ENCODE results near the gene BCAS3. TPM values are rescaled to one million over a fixed set of nuclear protein-coding genes. Genes with fewer than 3 reads are reported as not detected.

The BCAS3 gene
- total RNA-seq, 1 donor from 2014 or later, result 29.6 TPM

DNA sequence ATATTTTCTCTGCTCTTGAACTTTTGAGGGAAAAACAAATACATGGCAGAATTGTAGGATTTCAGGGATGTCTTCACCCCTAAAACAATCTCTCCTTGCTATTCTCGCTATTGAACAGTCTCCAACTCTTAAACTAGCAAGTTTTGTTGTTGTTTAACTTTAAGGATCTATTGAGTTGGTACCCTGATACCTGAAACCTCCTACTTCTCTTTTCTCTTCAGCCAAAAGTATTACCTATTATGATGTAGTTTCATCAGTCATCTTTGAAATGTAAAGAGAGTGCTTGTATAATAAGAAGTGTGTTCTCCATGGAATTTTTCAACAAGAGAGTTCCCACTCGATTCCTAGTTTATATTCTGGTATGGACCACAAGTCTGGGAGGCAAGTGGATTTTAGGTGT, 510.4 kb downstream of the BCAS3 start:
- DNase-seq (no peak), ATAC-seq (no peak)
- Histone ChIP-seq H3K27me3 (ENCODE audit: low read depth) (no peaks in the 10 kb centered on the region), H3K36me3 (no peaks in the 10 kb centered on the region), H3K4me1 (no peaks in the 10 kb centered on the region), H3K9me3 (no peaks in the 10 kb centered on the region), H3K27ac (no peak overlapping the region), H3K4me3 (no peak overlapping the region)
- intact Hi-C loops (cut with DNase I), result no loop called here
- TF ChIP-seq, protein P1, sequence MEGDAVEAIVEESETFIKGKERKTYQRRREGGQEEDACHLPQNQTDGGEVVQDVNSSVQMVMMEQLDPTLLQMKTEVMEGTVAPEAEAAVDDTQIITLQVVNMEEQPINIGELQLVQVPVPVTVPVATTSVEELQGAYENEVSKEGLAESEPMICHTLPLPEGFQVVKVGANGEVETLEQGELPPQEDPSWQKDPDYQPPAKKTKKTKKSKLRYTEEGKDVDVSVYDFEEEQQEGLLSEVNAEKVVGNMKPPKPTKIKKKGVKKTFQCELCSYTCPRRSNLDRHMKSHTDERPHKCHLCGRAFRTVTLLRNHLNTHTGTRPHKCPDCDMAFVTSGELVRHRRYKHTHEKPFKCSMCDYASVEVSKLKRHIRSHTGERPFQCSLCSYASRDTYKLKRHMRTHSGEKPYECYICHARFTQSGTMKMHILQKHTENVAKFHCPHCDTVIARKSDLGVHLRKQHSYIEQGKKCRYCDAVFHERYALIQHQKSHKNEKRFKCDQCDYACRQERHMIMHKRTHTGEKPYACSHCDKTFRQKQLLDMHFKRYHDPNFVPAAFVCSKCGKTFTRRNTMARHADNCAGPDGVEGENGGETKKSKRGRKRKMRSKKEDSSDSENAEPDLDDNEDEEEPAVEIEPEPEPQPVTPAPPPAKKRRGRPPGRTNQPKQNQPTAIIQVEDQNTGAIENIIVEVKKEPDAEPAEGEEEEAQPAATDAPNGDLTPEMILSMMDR (IDR thresholded peaks at IDR 0.05), result no peak

DNA sequence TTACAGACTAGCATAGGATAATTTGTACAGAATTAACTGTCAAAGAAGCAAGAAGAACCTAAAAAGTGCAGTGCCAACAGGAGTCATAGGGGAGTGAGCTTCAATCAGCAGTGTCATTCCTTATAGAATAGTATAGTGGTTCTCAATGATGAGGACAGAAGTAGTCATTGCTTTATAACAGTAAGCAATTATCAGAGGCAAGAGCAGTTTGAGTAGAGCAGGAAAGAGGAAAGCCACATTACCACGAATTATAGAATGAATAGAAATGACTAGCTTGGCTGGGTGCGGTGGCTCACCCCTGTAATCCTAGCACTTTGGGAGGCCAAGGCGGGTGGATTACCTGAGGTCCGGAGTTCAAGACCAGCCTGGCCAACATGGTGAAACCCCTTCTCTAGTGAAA, 512.3 kb downstream of the BCAS3 start:
- no peak for DNase-seq
- no peaks in the 10 kb centered on the region for H3K27me3 ChIP-seq (ENCODE audit: low read depth)
- H3K9me3 ChIP-seq, result no peaks in the 10 kb centered on the region
- no peak for ATAC-seq
- H3K4me3 ChIP-seq, result no peak overlapping the region
- H3K4me1 ChIP-seq, result no peaks in the 10 kb centered on the region
- TF ChIP-seq, protein P1 (IDR thresholded peaks at IDR 0.05), result no peak
- intact Hi-C loops (cut with DNase I), result no loop called here
- no peaks in the 10 kb centered on the region for H3K36me3 ChIP-seq
- H3K27ac ChIP-seq, result no peak overlapping the region

DNA sequence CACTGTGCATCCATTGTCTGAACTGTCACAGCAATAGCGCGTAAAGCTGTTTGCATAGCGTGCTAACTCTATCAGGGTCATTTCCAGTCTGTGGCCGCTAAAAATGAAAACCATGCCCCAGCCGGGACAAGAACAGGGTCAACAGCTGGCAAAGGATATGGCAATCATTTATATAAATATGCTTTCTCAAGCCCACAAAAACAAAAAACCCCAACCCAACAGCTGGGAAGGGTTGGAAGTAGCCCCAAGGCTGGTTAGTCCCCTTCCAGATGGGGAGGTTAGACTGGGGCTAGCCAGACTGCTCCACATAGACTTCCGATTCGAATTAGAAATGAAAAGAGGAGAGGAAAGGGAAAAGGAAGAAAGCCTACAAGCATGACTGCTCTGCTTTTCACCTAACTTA, 518.7 kb downstream of the BCAS3 start:
- Histone ChIP-seq H3K4me3 (no peak overlapping the region), H3K4me1 (peaks cover 14% of the 10 kb centered on the region), H3K27ac (peak overlapping the region; percentile 57), H3K27me3 (ENCODE audit: low read depth) (no peaks in the 10 kb centered on the region), H3K9me3 (no peaks in the 10 kb centered on the region), H3K36me3 (no peaks in the 10 kb centered on the region)
- TF ChIP-seq, protein P1 (IDR thresholded peaks at IDR 0.05), result no peak
- ATAC-seq (peak; percentile 22 to 38), DNase-seq (no peak)
- intact Hi-C loops (cut with DNase I), result no loop called here

DNA sequence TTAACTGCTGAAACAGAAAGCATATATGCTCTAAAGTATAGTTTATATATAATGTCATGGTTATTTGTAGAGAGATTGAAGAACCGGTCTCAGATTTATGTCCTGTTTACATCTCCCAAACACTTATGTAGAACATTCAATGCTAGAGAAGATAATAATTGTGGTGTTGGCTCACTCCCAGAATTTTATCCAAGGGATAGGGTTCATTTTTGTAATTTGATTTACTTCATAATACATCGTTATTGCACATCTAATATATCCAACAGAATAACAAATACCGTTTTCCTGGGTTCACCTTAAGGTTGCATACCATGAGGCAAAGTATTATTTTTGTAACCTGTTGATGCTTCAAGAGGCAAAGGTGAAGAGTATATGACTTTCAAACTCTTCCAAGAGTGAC, 519.1 kb downstream of the BCAS3 start:
- Histone ChIP-seq H3K4me1 (peaks cover 14% of the 10 kb centered on the region), H3K27me3 (ENCODE audit: low read depth) (no peaks in the 10 kb centered on the region), H3K27ac (peak overlapping the region; percentile 57), H3K36me3 (no peaks in the 10 kb centered on the region), H3K4me3 (no peak overlapping the region), H3K9me3 (no peaks in the 10 kb centered on the region)
- no peak for DNase-seq
- ATAC-seq, result no peak
- TF ChIP-seq, protein P1 (IDR thresholded peaks at IDR 0.05), result no peak
- intact Hi-C loops (cut with DNase I), result no loop called here

DNA sequence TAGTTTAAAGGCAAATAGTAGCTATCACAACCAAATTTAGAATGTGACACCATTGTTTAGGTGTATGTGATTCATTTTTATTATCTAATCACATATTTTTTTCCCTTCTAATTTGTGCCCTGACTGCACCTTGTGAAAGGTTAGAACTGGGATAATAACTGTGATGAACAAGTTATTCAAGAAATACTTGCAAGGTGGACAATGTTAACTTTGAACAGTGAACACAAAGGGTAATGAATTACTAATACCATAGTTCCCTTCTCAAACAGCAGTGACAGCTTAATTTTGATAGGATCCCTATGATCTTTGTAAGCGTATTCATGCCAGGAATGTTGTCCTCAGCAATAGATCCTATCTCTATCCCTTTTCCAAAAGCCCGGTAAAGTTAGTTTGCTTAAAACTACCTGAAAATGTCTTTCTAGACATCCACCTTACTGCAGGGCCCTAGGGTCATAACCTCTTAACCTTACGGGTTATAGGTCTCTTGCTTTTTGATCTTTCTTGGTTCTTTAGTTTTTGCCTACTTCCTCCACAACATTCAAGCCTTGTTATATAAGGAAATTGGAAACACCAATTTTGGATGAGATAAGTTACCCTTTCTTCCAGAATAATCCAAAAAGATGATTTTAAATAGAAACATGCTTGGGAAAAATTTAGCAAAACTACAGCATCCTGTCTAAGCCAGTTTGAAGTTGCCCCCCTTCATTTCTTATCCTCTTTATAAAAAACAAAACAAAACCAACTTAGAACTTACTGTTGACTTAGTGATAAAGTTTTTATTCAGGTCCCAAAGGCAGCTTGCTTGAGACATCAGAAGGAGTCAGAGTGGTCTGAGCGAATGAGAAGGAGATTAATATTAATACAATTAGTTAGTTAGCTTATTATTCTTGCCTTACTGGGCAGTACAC, 522.0 kb downstream of the BCAS3 start:
- Histone ChIP-seq H3K4me1 (peaks cover 15% of the 10 kb centered on the region), H3K27ac (no peak overlapping the region), H3K27me3 (ENCODE audit: low read depth) (no peaks in the 10 kb centered on the region), H3K9me3 (no peaks in the 10 kb centered on the region), H3K36me3 (no peaks in the 10 kb centered on the region), H3K4me3 (no peak overlapping the region)
- intact Hi-C loops (cut with DNase I), result no loop called here
- no peak for ATAC-seq
- no peak for DNase-seq
- TF ChIP-seq, protein P1 (IDR thresholded peaks at IDR 0.05), result no peak
